Measurements from ENCODE around the gene COL23A1. TPM values are rescaled to one million over a fixed set of nuclear protein-coding genes. Genes with fewer than 3 reads are reported as not detected.

The COL23A1 gene
- polyA plus RNA-seq, 1 donor (not counting 4 experiments of a cell fraction or from before 2014, with no cell fraction given): not detected

DNA sequence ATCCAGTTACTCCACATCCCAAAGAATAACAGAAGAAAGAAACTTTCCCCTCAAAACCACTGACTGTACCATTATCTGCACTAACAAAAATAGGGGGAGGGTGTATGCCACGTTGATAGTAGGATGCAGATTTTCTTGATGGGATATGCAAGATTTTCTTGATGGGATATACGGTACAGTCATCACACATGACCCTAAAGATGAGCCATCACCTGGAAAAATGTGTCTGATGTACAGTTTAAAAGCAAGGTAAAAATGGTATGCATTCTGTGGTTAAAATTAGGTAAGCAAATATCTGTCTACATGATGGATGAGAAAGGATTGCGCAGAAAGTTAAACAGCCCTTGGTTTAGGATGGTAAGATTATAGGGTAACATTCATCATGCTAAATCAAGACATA lies 8.6 kb downstream of the COL23A1 start:
- Histone ChIP-seq H3K36me3 (ENCODE audit: control insufficient read depth in 2 of 2, extremely low read depth in 1 of 2, insufficient read depth in 2 of 2, low read length in 2 of 2) (no peaks in the 10 kb centered on the region), H3K9ac (ENCODE audit: control insufficient read depth, extremely low read depth, insufficient read depth, low read length) (no peak overlapping the region), H3K27me3 (ENCODE audit: control insufficient read depth, extremely low read depth, insufficient read depth, low read length) (peaks cover 10% of the 10 kb centered on the region), H3K9me3 (ENCODE audit: control insufficient read depth, low read depth, low read length) (peaks cover 3% of the 10 kb centered on the region), H2AFZ (ENCODE audit: control insufficient read depth, low read length) (no peak overlapping the region), H3K4me3 (ENCODE audit: control insufficient read depth in 2 of 3, extremely low read depth in 1 of 3, insufficient read depth in 2 of 3, low read depth in 1 of 3, low read length in 3 of 3) (no peak overlapping the region), H3K4me1 (ENCODE audit: control insufficient read depth, extremely low read depth, insufficient read depth, low read length) (no peaks in the 10 kb centered on the region), H3K4me2 (ENCODE audit: control insufficient read depth, extremely low read depth, insufficient read depth, low read depth, low read length) (no peak overlapping the region), H3K79me2 (ENCODE audit: control insufficient read depth, insufficient read depth, low read length) (no peaks in the 10 kb centered on the region), H3K9me1 (ENCODE audit: control insufficient read depth, extremely low read depth, insufficient read depth, low read length) (no peaks in the 10 kb centered on the region), H3K27ac (ENCODE audit: control insufficient read depth, insufficient read depth, low read length) (no peak overlapping the region), H4K20me1 (ENCODE audit: control insufficient read depth, extremely low read depth, insufficient read depth, low read length) (no peaks in the 10 kb centered on the region)
- dilution Hi-C loops (cut with MboI; ENCODE audit: extremely low pct_ligation_motif_present, low sequenced_read_pairs): no loop called here
- no peak for TF ChIP-seq EZH2 (IDR thresholded peaks at IDR 0.05; ENCODE audit: low read length)
- TF ChIP-seq, protein P1, sequence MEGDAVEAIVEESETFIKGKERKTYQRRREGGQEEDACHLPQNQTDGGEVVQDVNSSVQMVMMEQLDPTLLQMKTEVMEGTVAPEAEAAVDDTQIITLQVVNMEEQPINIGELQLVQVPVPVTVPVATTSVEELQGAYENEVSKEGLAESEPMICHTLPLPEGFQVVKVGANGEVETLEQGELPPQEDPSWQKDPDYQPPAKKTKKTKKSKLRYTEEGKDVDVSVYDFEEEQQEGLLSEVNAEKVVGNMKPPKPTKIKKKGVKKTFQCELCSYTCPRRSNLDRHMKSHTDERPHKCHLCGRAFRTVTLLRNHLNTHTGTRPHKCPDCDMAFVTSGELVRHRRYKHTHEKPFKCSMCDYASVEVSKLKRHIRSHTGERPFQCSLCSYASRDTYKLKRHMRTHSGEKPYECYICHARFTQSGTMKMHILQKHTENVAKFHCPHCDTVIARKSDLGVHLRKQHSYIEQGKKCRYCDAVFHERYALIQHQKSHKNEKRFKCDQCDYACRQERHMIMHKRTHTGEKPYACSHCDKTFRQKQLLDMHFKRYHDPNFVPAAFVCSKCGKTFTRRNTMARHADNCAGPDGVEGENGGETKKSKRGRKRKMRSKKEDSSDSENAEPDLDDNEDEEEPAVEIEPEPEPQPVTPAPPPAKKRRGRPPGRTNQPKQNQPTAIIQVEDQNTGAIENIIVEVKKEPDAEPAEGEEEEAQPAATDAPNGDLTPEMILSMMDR (optimal IDR thresholded peaks at IDR 0.05 in 1 of 3, IDR thresholded peaks at IDR 0.05 in 1 of 3, conservative IDR thresholded peaks at IDR 0.05 in 1 of 3; ENCODE audit: extremely low read depth in 1 of 3, insufficient read depth in 2 of 3, low read length in 3 of 3): no peak
- DNase-seq (ENCODE audit: low read depth, low spot score) (no peak), FAIRE-seq (no peak)

DNA sequence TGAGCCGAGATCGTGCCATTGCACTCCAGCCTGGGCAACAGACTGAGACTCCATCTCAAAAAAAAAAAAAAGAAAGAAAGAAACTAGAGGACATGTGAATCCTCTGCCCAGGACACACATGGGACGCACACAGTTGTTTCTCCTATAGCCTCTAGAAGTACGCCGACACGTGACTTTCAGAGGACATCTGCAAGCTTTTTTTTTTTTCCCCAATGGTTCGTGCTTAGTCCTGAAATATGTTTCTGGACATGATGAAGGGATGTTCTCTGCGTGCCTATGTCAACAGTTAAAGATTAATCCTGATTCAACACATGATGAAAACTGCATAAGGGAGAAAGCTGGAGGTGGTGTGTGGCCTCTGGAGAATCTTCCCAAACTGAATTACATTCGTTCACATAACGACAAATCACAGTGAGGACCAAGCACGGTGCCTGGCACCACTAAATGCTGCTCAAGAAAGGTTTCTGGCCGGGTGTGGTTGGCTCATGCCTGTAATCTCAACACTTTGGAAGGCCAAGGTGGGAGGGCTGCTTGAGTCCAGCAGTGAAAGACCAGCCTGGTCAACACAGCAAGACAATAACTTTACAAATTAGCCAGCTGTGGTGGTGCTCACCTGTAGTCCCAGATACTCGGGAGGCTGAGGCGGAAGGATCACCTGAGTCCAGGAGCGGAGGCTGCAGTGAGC lies 9.8 kb downstream of the COL23A1 start:
- dilution Hi-C loops (cut with MboI; ENCODE audit: extremely low pct_ligation_motif_present, low sequenced_read_pairs): no loop called here
- Histone ChIP-seq H3K4me1 (ENCODE audit: control insufficient read depth, extremely low read depth, insufficient read depth, low read length) (no peaks in the 10 kb centered on the region), H3K79me2 (ENCODE audit: control insufficient read depth, insufficient read depth, low read length) (no peaks in the 10 kb centered on the region), H3K4me2 (ENCODE audit: control insufficient read depth, extremely low read depth, insufficient read depth, low read depth, low read length) (no peak overlapping the region), H3K4me3 (ENCODE audit: control insufficient read depth in 2 of 3, extremely low read depth in 1 of 3, insufficient read depth in 2 of 3, low read depth in 1 of 3, low read length in 3 of 3) (no peak overlapping the region), H4K20me1 (ENCODE audit: control insufficient read depth, extremely low read depth, insufficient read depth, low read length) (no peaks in the 10 kb centered on the region), H2AFZ (ENCODE audit: control insufficient read depth, low read length) (no peak overlapping the region), H3K9ac (ENCODE audit: control insufficient read depth, extremely low read depth, insufficient read depth, low read length) (no peak overlapping the region), H3K9me3 (ENCODE audit: control insufficient read depth, low read depth, low read length) (peaks cover 2% of the 10 kb centered on the region), H3K36me3 (ENCODE audit: control insufficient read depth in 2 of 2, extremely low read depth in 1 of 2, insufficient read depth in 2 of 2, low read length in 2 of 2) (no peaks in the 10 kb centered on the region), H3K27ac (ENCODE audit: control insufficient read depth, insufficient read depth, low read length) (no peak overlapping the region), H3K9me1 (ENCODE audit: control insufficient read depth, extremely low read depth, insufficient read depth, low read length) (no peaks in the 10 kb centered on the region), H3K27me3 (ENCODE audit: control insufficient read depth, extremely low read depth, insufficient read depth, low read length) (peaks cover 21% of the 10 kb centered on the region)
- TF ChIP-seq, protein P1 (optimal IDR thresholded peaks at IDR 0.05 in 1 of 3, IDR thresholded peaks at IDR 0.05 in 1 of 3, conservative IDR thresholded peaks at IDR 0.05 in 1 of 3; ENCODE audit: extremely low read depth in 1 of 3, insufficient read depth in 2 of 3, low read length in 3 of 3): no peak
- no peak for TF ChIP-seq EZH2 (IDR thresholded peaks at IDR 0.05; ENCODE audit: low read length)
- FAIRE-seq (no peak), DNase-seq (ENCODE audit: low read depth, low spot score) (no peak)
